Smooth muscle cell of trachea (primary cell): ENCODE results near the gene SCAPER. TPM values are rescaled to one million over a fixed set of nuclear protein-coding genes. Genes with fewer than 3 reads are reported as not detected.

ENCODE experiments used
- total RNA-seq: library from RNA; depleted of rRNA; stranded (reverse); fragments of >200 nt; gene quantifications from 2 replicates; pipeline ENCODE4 v1.2.1, GENCODE V29; 2014

SCAPER gene, protein sequence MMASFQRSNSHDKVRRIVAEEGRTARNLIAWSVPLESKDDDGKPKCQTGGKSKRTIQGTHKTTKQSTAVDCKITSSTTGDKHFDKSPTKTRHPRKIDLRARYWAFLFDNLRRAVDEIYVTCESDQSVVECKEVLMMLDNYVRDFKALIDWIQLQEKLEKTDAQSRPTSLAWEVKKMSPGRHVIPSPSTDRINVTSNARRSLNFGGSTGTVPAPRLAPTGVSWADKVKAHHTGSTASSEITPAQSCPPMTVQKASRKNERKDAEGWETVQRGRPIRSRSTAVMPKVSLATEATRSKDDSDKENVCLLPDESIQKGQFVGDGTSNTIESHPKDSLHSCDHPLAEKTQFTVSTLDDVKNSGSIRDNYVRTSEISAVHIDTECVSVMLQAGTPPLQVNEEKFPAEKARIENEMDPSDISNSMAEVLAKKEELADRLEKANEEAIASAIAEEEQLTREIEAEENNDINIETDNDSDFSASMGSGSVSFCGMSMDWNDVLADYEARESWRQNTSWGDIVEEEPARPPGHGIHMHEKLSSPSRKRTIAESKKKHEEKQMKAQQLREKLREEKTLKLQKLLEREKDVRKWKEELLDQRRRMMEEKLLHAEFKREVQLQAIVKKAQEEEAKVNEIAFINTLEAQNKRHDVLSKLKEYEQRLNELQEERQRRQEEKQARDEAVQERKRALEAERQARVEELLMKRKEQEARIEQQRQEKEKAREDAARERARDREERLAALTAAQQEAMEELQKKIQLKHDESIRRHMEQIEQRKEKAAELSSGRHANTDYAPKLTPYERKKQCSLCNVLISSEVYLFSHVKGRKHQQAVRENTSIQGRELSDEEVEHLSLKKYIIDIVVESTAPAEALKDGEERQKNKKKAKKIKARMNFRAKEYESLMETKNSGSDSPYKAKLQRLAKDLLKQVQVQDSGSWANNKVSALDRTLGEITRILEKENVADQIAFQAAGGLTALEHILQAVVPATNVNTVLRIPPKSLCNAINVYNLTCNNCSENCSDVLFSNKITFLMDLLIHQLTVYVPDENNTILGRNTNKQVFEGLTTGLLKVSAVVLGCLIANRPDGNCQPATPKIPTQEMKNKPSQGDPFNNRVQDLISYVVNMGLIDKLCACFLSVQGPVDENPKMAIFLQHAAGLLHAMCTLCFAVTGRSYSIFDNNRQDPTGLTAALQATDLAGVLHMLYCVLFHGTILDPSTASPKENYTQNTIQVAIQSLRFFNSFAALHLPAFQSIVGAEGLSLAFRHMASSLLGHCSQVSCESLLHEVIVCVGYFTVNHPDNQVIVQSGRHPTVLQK (N-terminal part only)
- total RNA-seq = 6.5 and 8.9 TPM in 2 replicates

GRCh38 chr15:76905013-76905839 lies at the start of gene SCAPER:
Gene SCAPER (minus strand): TSS chr15:76905340. CDS start chr15:76883817, 21,523 bp downstream.

DNA sequence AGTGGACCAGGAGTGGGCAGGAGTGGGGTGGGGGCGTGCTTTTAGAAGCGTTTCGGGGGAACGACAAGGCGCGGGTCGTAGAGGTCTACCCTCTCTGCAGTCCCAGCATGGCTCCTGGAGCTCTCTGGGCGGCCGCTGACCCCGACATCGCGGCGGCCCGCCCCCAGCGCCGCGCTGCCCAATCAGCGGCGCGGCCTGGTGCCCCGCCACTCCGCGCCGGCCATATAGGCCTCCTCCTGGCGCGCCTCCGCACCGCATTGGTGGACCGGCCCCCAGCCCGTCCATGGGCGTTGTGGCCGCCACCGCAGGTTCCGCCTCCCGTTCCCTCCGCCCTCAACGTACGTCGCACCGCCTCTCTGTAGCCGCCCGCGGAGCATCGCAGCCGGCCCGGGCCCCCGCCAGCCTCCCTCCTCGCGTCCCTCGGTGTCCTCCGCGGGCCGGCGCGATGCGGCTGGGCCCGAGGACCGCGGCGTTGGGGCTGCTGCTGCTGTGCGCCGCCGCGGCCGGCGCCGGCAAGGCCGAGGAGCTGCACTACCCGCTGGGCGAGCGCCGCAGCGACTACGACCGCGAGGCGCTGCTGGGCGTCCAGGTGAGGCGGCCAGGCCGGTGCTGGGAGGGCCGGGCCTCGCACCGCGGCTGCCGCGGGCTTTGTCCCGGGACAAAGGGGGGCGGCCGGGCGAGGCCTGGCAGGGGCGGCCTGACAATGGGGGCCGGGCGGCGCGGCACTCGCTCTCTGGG lies 26.4 kb upstream of the SCAPER start, which contains the start of gene RCN2:
Gene RCN2, plus strand, starts transcription at position 353 of the 738 bp plus-strand sequence. Its CDS starts 93 bp downstream, at position 446.

DNA sequence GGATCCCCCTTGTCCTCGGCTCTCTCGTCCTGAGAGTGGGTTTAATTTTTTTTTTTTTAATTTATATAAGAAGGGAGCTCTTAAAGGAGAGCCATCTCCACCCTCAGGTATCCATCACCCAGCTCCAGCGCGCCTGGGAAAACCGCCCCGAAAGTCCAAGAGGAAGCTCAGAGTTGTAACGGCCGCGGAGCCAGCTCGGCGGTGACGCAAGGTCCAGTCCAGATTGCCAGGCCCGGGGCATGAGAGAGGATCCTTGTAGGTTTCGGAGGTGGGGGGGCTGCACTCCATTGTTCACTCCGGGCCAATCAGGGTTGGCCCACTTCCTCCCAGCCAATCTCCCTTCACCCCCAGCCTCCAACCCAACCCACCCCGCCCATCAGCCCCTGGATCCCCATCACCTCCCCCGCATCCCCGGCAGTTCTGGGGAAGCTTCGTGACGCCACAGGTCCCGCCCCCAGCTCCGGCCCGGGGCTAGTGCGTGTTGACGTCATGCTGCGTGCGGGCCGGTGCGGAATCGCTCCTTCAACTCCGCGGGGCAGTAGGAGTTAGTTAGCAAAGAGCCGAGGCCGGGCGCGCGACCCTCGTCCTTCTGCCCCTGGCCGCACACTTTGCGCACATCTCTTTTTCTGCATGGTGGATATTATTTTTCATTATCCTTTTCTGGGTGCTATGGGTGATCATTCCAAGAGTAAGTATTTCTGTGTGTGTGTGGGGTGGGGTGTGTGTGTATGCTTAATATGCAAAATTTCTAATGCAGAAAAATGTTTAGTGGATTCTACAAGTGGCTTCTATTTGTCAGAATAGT lies 568.7 kb downstream of the SCAPER start, which contains the start of gene ISL2:
Gene ISL2, plus strand, starts transcription at position 520 of the 805 bp plus-strand sequence. Its CDS starts 111 bp downstream, at position 631.

GRCh38 chr15:76311100-76311953 lies 593.8 kb downstream of the SCAPER start, which contains the start of gene ETFA:
Gene ETFA (minus strand): TSS chr15:76311469. CDS start chr15:76311388, 81 bp downstream.

Other genes with a start within 250 kb of the SCAPER start
- gene RCN2, start 26.4 kb upstream of the SCAPER start, total RNA-seq = 39.7 and 83.2 TPM in 2 replicates
- gene PSTPIP1, start 89.8 kb upstream of the SCAPER start, total RNA-seq = 0.17 and 0.73 TPM in 2 replicates
- 249 and 267 TPM in 2 replicates for gene TSPAN3, start 165.8 kb upstream of the SCAPER start, total RNA-seq